T-helper 22 cell (primary cell): Measurements from ENCODE around the gene CDK14.
"Not testable (repeated sequence)": the region's sequence is repeated elsewhere in the genome, so short reads cannot be mapped to it uniquely, and the experiment has no call there.

Source experiments
- DNase-seq: peaks from one replicate; pipeline ENCODE4 v3.0.0-alpha.2; 2020; ENCODE audit warnings: low read depth

Gene CDK14

GRCh38 chr7:90597563-90598253 lies 1.6 kb downstream of the CDK14 start:
- DNase-seq = no peak

DNA sequence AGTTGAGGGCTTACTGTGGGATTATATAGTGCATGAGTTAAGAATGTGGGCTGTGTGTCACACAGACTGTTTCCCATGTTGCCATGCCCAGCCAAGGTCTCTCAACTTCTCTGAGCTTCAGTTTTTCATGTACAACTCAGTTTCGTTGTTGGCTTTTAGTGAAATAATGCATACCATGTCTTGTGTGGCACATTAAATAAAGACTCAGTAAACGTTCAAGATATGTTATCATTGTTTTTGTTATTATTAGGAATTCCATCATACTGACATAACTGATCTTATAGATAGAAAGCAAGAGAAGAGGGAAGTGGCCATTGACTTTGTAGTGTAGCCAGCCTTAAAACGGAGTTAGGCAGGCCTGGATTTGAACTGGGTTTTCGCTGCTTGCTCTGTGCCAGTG lies 2.9 kb downstream of the CDK14 start:
- no peak for DNase-seq

GRCh38 chr7:90599892-90600555 lies 3.9 kb downstream of the CDK14 start:
- DNase-seq = no peak

- DNase-seq = no peak
Observed at GRCh38 chr7:90602303-90602702, 6.2 kb downstream of the CDK14 start.

- no peak for DNase-seq
Observed at GRCh38 chr7:90603346-90603745, 7.2 kb downstream of the CDK14 start.

DNA sequence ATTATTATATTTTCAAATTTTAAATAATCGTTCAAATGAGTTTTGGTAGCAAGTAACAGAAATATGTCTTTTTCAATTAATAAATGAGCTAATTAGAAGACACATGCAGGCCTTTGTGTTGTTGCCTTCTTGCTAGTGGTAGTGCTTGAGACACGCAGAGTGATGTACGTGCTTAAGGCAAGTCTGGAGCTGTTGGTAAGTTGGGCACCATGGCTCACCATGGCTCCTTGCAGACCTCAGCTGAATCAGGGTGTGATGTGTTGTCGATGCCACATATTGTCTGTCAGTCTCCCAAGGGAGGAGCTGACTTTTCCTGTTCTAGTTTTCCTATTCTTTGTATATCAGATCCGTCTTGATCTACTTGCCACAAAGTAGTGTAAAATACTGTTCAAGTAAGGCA lies 8.3 kb downstream of the CDK14 start:
- no peak for DNase-seq

- no peak for DNase-seq
Observed at GRCh38 chr7:90605055-90605454, 8.9 kb downstream of the CDK14 start.

DNA sequence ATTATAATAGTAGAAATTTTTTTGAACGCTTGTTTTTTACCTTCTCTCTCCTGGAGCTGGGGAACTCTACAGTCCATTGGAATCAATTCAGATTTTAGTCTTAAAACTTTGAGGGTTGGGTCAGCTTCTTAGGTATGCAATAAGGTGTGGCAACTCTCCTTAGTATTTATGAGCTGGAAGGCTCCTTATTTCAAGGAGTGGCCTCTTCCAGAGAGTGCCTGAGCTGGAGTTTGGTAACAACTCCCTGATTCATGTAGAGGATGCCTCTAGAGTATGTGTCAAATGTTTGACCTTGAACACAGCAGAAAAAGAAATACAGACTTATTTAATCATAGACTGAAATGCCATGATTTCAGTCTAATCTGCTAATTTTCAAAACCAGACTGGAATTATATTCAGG lies 11.1 kb downstream of the CDK14 start:
- DNase-seq = no peak

GRCh38 chr7:90610105-90610504 lies 14.0 kb downstream of the CDK14 start:
- no peak for DNase-seq

- no peak for DNase-seq
Observed at GRCh38 chr7:90611115-90611514, 15.0 kb downstream of the CDK14 start.

DNA sequence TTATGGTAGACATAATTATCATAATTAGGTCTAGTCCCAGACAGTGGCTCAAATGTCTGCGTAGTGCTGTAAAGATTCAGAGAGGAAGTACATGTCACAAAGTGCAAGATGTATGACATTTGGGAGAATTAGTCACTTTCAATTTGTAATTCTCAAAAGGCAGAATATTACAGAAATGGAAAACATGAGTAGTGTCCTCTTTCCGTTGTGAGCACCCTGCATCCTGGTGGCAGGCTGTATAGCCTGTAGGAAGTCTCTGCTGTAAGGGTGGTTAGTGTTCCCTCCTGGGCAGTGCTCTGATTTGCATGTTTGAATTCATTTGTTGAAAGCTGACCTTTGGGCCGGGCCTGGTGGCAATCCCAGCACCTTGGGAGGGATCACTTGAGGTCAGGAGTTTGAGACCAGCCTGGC lies 17.0 kb downstream of the CDK14 start:
- no peak for DNase-seq

DNA sequence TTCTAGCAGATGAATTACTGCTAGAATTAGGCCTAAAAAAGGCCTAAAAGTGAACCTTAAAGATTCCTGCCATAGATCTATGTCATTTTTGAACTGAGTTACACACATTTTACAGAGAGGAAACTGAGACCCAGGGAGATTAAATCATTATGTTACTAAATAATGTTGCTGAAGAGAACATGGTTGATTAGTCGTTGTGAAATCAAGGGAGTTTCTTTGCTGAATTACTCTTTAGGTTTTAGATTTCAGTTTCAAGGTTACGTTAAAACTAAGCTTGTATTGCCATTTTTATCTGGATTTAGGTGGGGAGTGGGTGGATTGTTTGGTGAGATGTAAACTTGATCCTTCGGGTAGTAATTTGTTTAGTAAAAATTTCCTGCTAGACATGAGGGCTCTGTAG lies 21.3 kb downstream of the CDK14 start:
- DNase-seq = no peak

GRCh38 chr7:90618876-90619275 lies 22.8 kb downstream of the CDK14 start:
- no peak for DNase-seq

GRCh38 chr7:90621125-90621746 lies 25.1 kb downstream of the CDK14 start:
- no peak for DNase-seq

GRCh38 chr7:90621747-90622140 lies 25.6 kb downstream of the CDK14 start:
- no peak for DNase-seq

- DNase-seq = no peak
Observed at GRCh38 chr7:90622670-90623069, 26.5 kb downstream of the CDK14 start.

- DNase-seq = no peak
Observed at GRCh38 chr7:90624225-90624911, 28.2 kb downstream of the CDK14 start.

DNA sequence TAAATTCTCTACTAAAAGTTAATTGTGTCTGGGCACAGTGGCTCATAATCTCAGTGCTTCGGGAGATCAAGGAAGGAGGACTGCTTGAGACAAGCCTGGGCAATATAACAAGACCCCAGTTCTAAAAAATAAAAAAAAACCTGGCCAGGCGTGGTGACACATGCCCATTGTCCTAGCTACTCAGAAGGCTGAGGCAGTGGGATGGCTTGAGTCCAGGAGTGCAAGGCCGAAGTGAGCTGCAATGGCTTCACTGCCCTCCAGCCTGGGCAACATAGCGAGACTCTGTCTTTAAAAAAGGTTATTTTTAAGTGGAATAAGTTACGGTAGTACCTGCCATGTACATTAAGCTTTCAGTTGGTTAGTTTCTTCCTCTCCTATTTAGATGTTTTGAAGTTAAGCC lies 28.9 kb downstream of the CDK14 start:
- DNase-seq = no peak

DNA sequence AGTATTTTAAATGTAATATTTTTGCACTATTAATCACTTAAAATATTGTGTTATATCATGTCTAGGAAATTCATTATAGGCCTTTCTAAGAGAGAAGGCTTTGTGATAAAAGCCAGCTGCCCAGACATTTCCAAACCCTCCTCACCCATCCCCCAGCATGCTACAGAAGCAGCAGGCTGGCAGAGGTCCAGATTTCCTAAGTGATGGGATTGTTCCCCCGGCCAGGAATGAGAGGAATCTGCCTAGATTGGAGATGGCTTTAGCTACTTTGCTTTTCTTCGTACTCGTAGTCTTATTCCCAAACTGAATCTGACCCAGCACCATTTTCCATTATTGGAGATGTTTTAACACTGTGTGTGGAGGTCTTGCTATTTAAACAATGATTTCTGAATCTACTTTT lies 29.4 kb downstream of the CDK14 start:
- DNase-seq = no peak

DNA sequence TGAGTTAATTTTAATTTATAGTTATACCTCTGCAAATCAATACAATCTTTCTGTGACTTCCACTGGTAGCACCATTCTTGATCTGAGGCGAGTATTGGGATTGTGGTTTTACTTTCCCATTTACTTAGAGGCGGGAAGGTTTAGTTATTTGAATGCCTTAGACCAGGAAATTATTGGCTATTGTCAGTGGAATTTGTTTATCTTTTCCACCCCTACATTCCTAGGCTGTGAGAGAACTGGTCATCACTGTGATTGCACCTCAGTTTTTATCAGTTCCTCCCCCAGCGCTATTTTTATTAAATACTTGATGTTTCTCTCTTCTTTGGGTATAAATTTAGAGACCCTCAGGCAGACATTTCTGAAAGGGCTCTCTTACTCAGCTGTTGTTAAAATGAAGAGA lies 29.9 kb downstream of the CDK14 start:
- DNase-seq = no peak

DNA sequence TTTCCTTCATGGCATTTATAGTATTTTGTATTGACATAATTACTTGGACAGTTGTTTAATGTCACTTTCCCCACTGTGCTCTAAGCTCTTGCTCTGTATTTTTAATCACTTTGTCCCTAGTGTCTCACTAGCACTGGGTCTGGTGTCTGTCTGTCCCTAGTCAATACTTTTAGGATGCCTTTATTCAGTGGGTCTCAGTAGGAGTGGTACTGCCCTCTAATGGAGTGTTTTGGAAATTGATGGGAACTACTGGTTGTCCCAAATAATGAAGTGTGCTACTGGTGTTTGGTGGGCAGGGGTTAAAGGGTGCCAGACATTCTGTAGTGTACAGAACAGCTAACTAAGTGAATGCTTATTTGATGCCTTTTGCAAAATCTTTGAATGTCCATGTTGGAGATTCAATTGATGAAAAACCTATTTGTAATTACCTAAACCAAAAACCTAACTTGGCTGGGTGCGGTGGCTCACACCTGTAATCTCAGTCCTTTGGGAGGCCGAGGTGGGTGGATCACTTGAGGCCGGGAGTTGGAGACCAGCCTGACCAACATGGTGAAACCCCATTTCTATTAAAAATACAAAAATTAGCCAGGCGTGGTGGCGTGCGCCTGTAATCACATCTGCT lies 33.3 kb downstream of the CDK14 start:
- no peak for DNase-seq

GRCh38 chr7:90631502-90631901 lies 35.4 kb downstream of the CDK14 start:
- no peak for DNase-seq

DNA sequence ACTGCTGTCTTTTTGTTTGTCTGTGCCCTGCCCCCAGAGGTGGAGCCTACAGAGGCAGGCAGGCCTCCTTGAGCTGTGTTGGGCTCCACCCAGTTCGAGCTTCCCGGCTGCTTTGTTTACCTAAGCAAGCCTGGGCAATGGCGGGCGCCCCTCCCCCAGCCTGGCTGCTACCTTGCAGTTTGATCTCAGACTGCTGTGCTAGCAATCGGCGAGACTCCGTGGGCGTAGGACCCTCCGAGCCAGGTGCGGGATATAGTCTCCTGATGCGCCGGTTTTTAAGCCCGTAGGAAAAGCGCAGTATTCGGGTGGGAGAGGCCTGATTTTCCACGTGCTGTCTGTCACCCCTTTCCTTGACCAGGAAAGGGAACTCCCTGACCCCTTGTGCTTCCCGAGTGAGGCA lies 43.6 kb downstream of the CDK14 start:
- not testable (repeated sequence) for DNase-seq
